ENCODE data around the gene MPHOSPH10.

Gene MPHOSPH10

GRCh38 chr2:71136174-71136573 is 5.7 kb downstream of the MPHOSPH10 start:
- Histone ChIP-seq H3K27me3 (ENCODE audit: insufficient read depth, low read length, poor library complexity, severe bottlenecking) (no peaks in the 10 kb centered on the region), H3K79me2 (ENCODE audit: insufficient read depth, low read length) (peaks cover 32% of the 10 kb centered on the region), H3K4me2 (ENCODE audit: low read depth, low read length, poor library complexity, severe bottlenecking) (no peak overlapping the region), H3F3A (ENCODE audit: low read depth) (no peaks in the 10 kb centered on the region), H3K9me3 (ENCODE audit: insufficient read depth, low read depth, low read length) (no peaks in the 10 kb centered on the region), H4K20me1 (ENCODE audit: insufficient read depth, low read length, poor library complexity, severe bottlenecking) (peaks cover 22% of the 10 kb centered on the region), H3K9ac (ENCODE audit: low read depth, low read length, poor library complexity, severe bottlenecking) (no peak overlapping the region), H3K36me3 (ENCODE audit: insufficient read depth, low read length) (peaks cover 63% of the 10 kb centered on the region), H3K9me2 (replicated peaks; ENCODE audit: low read depth, low read length) (no peaks in the 10 kb centered on the region), H2AFZ (ENCODE audit: low read length) (no peak overlapping the region), H3K4me3 (ENCODE audit: low read length, poor library complexity, severe bottlenecking) (no peak overlapping the region), H3K4me1 (ENCODE audit: insufficient read depth, low read length, poor library complexity, severe bottlenecking) (peaks cover 20% of the 10 kb centered on the region)
- no peak for TF ChIP-seq EZH2phosphoT487 (IDR thresholded peaks at IDR 0.05; ENCODE audit: borderline replicate concordance)
- TF ChIP-seq, protein P1, sequence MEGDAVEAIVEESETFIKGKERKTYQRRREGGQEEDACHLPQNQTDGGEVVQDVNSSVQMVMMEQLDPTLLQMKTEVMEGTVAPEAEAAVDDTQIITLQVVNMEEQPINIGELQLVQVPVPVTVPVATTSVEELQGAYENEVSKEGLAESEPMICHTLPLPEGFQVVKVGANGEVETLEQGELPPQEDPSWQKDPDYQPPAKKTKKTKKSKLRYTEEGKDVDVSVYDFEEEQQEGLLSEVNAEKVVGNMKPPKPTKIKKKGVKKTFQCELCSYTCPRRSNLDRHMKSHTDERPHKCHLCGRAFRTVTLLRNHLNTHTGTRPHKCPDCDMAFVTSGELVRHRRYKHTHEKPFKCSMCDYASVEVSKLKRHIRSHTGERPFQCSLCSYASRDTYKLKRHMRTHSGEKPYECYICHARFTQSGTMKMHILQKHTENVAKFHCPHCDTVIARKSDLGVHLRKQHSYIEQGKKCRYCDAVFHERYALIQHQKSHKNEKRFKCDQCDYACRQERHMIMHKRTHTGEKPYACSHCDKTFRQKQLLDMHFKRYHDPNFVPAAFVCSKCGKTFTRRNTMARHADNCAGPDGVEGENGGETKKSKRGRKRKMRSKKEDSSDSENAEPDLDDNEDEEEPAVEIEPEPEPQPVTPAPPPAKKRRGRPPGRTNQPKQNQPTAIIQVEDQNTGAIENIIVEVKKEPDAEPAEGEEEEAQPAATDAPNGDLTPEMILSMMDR (conservative IDR thresholded peaks at IDR 0.05; ENCODE audit: low read length), result no peak

GRCh38 chr2:71143782-71144181 is 13.3 kb downstream of the MPHOSPH10 start:
- Histone ChIP-seq H4K20me1 (ENCODE audit: insufficient read depth, low read length, poor library complexity, severe bottlenecking) (no peaks in the 10 kb centered on the region), H3K4me2 (ENCODE audit: low read depth, low read length, poor library complexity, severe bottlenecking) (no peak overlapping the region), H3K9ac (ENCODE audit: low read depth, low read length, poor library complexity, severe bottlenecking) (no peak overlapping the region), H3K36me3 (ENCODE audit: insufficient read depth, low read length) (peaks cover 86% of the 10 kb centered on the region; the same call in 1 of the 2 replicates), H3K9me2 (replicated peaks; ENCODE audit: low read depth, low read length) (no peaks in the 10 kb centered on the region), H3K4me1 (ENCODE audit: insufficient read depth, low read length, poor library complexity, severe bottlenecking) (no peaks in the 10 kb centered on the region), H2AFZ (ENCODE audit: low read length) (no peak overlapping the region), H3F3A (ENCODE audit: low read depth) (no peaks in the 10 kb centered on the region), H3K27me3 (ENCODE audit: insufficient read depth, low read length, poor library complexity, severe bottlenecking) (no peaks in the 10 kb centered on the region), H3K9me3 (ENCODE audit: insufficient read depth, low read depth, low read length) (no peaks in the 10 kb centered on the region), H3K4me3 (ENCODE audit: low read length, poor library complexity, severe bottlenecking) (no peak overlapping the region), H3K79me2 (ENCODE audit: insufficient read depth, low read length) (no peaks in the 10 kb centered on the region)
- TF ChIP-seq, protein P1 (conservative IDR thresholded peaks at IDR 0.05; ENCODE audit: low read length), result no peak

GRCh38 chr2:71148506-71149063 is 18.2 kb downstream of the MPHOSPH10 start:
- Histone ChIP-seq H3K36me3 (ENCODE audit: insufficient read depth, low read length) (peaks cover 65% of the 10 kb centered on the region; the same call in 1 of the 2 replicates), H3K4me2 (ENCODE audit: low read depth, low read length, poor library complexity, severe bottlenecking) (no peak overlapping the region), H3K9me3 (ENCODE audit: insufficient read depth, low read depth, low read length) (no peaks in the 10 kb centered on the region), H3K9me2 (replicated peaks; ENCODE audit: low read depth, low read length) (no peaks in the 10 kb centered on the region), H3K79me2 (ENCODE audit: insufficient read depth, low read length) (no peaks in the 10 kb centered on the region), H3K4me1 (ENCODE audit: insufficient read depth, low read length, poor library complexity, severe bottlenecking) (no peaks in the 10 kb centered on the region), H3K9ac (ENCODE audit: low read depth, low read length, poor library complexity, severe bottlenecking) (no peak overlapping the region), H3K4me3 (ENCODE audit: low read length, poor library complexity, severe bottlenecking) (no peak overlapping the region), H2AFZ (ENCODE audit: low read length) (no peak overlapping the region), H4K20me1 (ENCODE audit: insufficient read depth, low read length, poor library complexity, severe bottlenecking) (no peaks in the 10 kb centered on the region), H3K27me3 (ENCODE audit: insufficient read depth, low read length, poor library complexity, severe bottlenecking) (no peaks in the 10 kb centered on the region), H3F3A (ENCODE audit: low read depth) (no peaks in the 10 kb centered on the region)
- TF ChIP-seq, protein P1 (conservative IDR thresholded peaks at IDR 0.05; ENCODE audit: low read length), result no peak
